ENCODE measurements around the gene PCCA.
"Not testable (repeated sequence)": the region's sequence is repeated elsewhere in the genome, so short reads cannot be mapped to it uniquely, and the experiment has no call there.

DNA sequence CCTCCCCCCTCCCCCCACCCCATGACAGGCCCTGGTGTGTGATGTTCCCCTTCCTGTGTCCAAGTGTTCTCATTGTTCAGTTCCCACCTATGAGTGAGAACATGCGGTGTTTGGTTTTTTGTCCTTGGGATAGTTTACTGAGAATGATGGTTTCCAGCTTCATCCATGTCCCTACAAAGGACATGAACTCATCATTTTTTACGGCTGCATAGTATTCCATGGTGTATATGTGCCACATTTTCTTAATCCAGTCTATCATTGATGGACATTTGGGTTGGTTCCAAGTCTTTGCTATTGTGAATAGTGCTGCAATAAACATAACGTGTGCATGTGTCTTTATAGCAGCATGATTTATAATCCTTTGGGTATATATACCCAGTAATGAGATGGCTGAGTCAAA is 229.6 kb downstream of the PCCA start:
- TF ChIP-seq, protein P1, sequence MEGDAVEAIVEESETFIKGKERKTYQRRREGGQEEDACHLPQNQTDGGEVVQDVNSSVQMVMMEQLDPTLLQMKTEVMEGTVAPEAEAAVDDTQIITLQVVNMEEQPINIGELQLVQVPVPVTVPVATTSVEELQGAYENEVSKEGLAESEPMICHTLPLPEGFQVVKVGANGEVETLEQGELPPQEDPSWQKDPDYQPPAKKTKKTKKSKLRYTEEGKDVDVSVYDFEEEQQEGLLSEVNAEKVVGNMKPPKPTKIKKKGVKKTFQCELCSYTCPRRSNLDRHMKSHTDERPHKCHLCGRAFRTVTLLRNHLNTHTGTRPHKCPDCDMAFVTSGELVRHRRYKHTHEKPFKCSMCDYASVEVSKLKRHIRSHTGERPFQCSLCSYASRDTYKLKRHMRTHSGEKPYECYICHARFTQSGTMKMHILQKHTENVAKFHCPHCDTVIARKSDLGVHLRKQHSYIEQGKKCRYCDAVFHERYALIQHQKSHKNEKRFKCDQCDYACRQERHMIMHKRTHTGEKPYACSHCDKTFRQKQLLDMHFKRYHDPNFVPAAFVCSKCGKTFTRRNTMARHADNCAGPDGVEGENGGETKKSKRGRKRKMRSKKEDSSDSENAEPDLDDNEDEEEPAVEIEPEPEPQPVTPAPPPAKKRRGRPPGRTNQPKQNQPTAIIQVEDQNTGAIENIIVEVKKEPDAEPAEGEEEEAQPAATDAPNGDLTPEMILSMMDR (IDR thresholded peaks at IDR 0.05; ENCODE audit: low read depth, low read length) = not testable (repeated sequence)
- not testable (repeated sequence) for TF ChIP-seq EZH2phosphoT487 (IDR thresholded peaks at IDR 0.05; ENCODE audit: low read depth)
